Measurements from ENCODE around the gene ZNF316.

The ZNF316 gene

DNA sequence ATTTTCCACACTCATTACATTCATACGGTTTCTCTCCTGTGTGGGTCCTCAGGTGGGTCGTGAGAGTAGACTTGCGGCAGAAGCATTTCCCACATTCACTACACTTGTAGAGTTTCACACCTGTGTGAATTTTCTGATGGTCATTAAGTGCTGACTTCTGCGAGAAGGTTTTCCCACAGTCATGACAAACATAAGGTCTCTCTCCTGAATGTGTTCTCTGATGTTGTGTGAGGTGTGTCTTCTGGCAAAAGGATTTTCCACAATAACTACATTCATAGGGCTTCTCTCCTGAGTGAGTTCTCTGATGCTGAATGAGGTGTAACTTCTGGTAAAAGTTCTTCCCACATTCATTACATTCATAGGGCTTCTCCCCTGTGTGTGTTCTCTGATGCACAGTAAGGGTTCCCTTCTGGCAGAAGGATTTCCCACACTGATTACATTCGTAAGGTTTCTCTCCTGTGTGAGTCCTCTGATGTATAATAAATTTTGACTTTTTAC lies 54.5 kb downstream of the ZNF316 start:
- no peak for DNase-seq

DNA sequence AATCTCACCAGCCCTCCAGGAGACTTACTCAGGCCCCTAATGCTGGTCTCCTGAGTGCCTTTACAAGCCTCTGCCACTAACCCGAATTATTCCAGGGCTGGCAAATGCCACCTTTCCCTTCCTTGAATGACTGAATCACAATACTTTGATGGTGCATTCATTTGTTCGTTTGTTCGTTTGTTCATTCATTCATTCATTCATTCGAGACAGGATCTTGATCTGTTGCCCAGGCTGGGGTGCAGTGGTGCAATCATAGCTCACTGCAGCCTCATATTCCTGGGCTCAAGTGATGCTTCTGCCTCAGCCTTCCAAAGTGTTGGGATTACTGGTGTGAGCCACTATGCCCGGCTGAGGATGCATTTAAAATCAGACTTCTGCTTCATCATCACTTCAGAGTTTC lies 63.7 kb downstream of the ZNF316 start:
- DNase-seq: no peak

DNA sequence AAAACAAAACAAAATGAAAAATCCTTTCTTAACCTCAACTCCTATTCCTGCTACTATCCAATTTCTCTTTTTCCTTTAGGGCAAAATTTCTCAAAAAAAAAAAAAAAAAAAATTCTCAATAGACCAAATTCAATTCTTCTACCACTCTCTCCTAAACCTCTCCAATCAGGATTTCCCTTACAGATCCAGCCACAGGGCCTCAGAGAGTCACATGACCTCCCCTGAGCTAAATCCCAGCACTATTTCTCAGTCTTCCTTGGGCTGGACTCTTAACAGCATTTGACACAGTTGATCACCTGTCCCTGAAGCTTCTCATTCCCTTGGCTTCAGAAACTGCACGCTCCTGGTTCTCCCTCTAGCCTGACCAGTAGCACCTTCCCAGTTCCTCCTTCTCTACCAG lies 64.7 kb downstream of the ZNF316 start:
- DNase-seq: no peak
